GM21423 (cell line): ENCODE results near the gene OPN1MW.
"Not testable (repeated sequence)": the region's sequence is repeated elsewhere in the genome, so short reads cannot be mapped to it uniquely, and the experiment has no call there.

ENCODE experiments used
- ATAC-seq: cut with Tn5 transposase; IDR thresholded peaks from one replicate; pipeline ENCODE4 v1.9.1; 2021; ENCODE audit warnings: mild to moderate bottlenecking, moderate library complexity; ENCODE audit not compliant: unreplicated experiment

OPN1MW gene

DNA sequence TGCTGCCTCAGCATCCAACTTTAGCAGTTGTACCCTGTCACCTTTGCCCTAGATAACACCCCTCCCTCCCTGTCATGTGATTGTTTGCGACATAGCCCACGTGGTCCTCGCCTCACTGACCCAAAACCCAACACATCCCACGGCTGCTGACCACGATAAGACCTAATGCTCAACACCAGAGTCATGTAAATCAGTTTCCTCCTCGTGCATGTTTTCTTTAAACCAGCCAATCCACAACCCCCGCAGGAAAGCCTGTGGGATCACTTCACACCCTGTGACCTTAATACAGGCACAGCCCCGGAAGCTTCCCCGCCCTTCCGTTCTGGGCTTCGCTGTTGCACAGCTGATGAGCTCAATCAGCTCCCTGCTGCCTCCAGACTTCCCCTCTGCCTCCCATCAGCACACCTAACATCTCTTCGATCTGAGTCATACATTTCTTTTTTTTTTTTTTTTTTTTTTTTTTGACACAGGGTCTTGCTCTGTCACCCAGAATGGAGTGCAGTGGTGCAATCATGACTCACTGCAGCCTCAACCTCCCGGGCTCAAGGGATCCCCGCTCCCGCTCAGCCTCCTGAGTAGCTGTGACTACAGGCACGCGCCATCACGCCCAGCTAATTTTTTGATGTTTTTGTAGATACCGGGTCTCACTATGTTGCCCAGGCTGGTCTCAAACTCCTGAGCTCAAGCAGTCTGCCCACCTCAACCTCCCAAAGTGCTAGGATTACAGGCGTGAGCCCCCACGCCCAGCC lies 27.4 kb downstream of the OPN1MW start:
- not testable (repeated sequence) for ATAC-seq

DNA sequence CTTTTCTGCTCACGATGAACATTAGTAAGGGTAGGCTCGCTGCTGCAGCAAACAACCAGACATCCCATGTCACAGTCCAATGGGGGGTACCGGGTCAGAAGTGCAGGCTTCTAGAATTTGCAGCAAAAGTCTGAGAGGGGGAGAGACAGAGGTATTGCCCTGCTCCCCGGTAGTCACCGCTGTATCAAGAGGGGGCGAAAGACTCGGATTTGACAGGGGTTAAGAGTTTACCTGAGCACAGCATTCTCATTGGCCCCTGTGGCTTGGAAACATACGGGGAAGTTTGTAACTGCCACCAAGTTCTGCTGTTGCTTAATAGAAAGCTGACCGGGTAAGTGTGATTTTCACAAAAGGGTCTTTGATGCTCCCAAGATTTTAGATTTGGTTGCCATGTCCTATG lies 28.7 kb downstream of the OPN1MW start:
- not testable (repeated sequence) for ATAC-seq

DNA sequence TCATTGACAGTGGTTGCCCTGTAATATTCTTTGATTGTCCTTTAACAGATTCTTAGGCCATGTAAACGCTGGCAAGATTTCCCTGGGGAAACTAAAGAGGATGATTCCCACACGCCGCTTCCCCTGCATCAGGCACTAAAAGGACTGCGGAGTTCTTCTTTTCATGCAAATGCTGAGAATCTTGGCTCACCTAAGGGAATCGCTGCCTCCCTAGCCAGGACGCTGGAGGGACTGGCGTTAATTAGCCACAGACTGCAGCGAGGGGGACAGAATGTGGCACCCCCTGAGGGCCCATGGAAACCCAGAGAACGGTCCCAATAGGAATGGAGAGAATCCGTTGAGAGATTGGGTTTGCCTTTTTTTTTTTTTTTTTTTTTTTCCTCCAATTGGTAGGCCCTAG lies 29.1 kb downstream of the OPN1MW start:
- ATAC-seq: not testable (repeated sequence)

DNA sequence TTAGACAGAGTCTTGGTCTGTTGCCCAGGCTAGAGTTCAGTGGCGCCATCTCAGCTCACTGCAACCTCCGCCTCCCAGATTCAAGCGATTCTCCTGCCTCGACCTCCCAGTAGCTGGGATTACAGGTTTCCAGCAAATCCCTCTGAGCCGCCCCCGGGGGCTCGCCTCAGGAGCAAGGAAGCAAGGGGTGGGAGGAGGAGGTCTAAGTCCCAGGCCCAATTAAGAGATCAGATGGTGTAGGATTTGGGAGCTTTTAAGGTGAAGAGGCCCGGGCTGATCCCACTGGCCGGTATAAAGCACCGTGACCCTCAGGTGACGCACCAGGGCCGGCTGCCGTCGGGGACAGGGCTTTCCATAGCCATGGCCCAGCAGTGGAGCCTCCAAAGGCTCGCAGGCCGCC lies 37.1 kb downstream of the OPN1MW start, which contains the start of gene OPN1MW2:
OPN1MW2 (plus strand) TSS at position 301 of the 400 bp plus-strand sequence; CDS start at position 361, 60 bp downstream.
- ATAC-seq: not testable (repeated sequence)

DNA sequence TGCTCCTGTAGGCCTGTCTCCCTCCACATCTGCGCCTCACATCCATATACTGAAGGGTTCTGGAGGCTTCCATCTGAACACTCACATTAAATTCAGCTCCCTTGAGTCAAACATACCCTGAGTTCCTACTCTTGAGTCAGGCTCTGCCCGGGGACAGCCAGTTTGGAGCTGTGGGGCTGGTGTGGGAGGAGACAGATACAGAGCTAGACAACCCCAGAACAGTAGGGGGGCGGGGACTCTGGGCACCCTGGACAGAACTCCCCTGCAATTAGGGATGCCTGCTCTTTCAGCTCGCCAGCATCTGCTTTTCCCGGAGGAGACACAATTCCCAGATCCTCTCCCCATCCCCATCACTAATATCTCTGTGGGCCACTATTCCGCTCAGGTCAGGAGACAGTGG lies 42.9 kb downstream of the OPN1MW start:
- ATAC-seq: not testable (repeated sequence)

DNA sequence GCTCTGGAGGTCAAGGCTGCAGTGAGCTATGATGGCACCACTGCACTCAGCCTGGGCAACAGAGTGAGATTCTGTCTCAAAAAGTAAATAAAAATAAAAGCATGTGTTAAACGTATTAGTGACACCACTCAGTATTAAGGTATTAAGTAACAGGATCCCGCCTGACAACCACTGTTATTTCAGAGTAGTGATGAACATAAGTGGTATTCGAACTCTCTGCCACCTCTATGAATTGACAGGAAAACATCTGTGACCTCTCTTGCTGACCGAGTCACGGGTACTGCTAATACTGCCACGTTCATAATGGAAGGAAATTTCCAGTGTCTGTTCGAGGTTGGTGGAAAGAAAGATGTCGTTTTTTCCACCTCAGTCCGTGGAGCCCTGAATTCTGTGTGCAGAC lies 44.3 kb downstream of the OPN1MW start:
- ATAC-seq: not testable (repeated sequence)

DNA sequence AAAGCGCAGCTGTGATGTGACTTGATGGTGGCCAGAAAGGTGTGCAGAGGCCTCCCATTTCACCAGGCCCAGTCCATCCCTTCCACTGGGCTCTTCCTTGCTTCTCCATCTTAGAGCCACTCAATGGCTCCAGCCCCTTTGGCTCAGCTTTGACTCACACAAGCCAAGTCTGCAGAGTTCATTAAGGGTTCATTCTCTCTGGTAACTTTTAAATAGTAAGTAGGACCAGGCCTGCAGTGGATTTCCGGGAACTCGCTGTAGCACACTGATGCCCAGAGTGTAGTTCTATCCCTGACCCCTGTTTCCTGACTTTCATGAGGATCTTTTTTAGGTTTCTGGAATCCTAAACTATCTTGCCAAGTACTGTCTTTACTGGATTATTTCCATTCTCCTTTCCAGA lies 49.0 kb downstream of the OPN1MW start:
- ATAC-seq: not testable (repeated sequence)

DNA sequence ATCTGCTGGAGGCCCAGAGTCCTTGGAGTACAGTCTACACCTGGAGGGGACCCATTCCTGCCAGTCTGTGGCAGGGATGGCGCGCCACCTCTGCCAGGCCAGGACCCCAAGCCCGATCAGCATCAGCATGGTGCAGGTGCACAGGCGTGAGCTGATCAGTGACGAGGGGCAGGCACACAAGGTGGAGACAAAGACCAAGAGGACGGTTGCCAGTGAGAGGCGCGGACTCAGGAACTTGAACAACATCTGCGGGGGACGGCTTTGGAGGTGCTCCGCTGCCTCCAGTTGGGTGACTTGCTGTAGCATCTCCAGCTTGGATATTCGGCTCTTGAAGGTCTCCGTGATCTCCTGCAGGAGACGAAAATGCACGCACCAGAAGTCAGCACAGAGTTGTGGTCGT lies 51.2 kb downstream of the OPN1MW start:
- not testable (repeated sequence) for ATAC-seq

DNA sequence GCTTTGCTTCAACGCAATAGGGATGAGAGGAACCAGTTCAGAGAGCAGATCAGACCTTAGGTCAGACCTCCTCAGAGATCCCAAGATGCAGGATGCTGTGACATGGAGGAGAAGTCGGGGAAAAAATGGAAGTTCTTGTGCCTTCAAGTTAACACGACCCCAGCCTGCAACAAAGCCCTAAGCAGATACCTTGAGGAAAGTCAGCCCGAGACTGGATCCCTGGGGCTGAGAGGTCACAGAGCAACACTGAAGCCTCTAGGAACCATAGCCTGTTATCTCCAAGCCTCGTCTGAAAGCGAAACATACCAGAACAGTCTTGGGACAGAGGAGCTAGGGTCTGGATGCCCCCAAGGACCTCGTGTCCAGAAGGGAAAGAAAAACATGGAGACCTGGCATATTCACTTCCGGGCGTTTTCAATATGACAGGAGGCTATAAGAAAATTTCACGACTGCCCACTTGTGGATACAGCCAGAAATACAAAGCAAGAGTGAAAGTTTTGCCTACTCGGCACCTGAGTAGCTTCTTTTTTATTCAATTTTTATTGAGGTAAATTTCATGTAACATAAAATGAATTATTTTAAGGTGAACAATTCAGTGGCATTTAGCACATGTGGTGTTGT lies 56.7 kb downstream of the OPN1MW start:
- ATAC-seq: not testable (repeated sequence)

DNA sequence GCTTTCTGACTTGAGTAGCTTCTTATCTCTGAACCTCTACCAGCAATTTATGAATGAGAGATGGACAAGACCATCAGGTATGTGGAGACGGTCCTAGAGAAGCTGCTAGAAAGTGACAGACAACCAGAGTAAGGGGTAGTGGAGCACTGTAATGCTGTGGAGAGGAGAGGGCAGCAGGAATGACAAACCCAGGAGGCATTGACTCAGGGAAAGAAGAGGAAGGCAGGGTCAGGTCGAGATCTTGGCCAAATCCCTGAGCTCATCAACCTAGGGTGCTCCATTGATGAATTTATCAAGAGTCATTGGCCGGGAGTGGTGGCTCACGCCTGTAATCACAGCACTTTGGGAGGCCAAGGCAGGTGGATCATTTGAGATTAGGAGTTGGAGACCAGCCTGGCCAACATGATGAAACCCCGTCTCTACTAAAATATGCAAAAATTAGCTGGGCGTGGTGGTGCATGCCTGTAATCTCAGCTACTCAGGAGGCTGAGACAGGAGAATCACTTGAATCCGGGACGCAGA lies 57.6 kb downstream of the OPN1MW start:
- not testable (repeated sequence) for ATAC-seq
